OCI-LY7 (cell line): ENCODE data around the gene FGF3. TPM values are rescaled to one million over a fixed set of nuclear protein-coding genes. Genes with fewer than 3 reads are reported as not detected.

Source experiments
- BruUV-seq: library from RNA; stranded (reverse); fragments of 400-500 nt; replicated peaks from 2 replicates; lab custom pipeline; 2021; lab: Mats Ljungman, UMichigan
- CTCF ChIA-PET: fragments of 300-600 bp; sonication (Branson Sonifier 250); formaldehyde crosslinking; loops from one replicate; lab custom pipeline; 2022; ENCODE audit warnings: antibody characterized with exemption; ENCODE audit not compliant: unreplicated experiment; lab: Charles Lee
- POLR2A ChIA-PET: fragments of 300-600 bp; sonication (Branson Sonifier 250); formaldehyde crosslinking; loops from one replicate; lab custom pipeline; 2022; ENCODE audit warnings: antibody characterized with exemption; lab: Charles Lee
- DNase-seq: peaks from one replicate; pipeline ENCODE4 v3.0.0-alpha.2; 2015; ENCODE audit warnings: low spot score
- H2AFZ ChIP-seq: fragments of 200-600 bp; sonication (generic), shearing (Covaris generic); 2 replicates; pipeline ENCODE4 v1.6.1; 2014; ENCODE audit warnings: mild to moderate bottlenecking, antibody characterized with exemption, low read length, moderate library complexity
- H3K27ac ChIP-seq: fragments of 200-600 bp; sonication (generic); 2 replicates; pipeline ENCODE4 v1.5.1; 2014; ENCODE audit warnings: mixed run types, low read depth, mild to moderate bottlenecking, moderate library complexity, low read length, inconsistent platforms; ENCODE audit not compliant: poor library complexity, severe bottlenecking
- H3K36me3 ChIP-seq: fragments of 200-600 bp; sonication (generic); 2 replicates; pipeline ENCODE4 v1.6.1; 2014; ENCODE audit warnings: mild to moderate bottlenecking, antibody characterized with exemption, low read length, moderate library complexity, mixed read lengths; ENCODE audit not compliant: insufficient read depth
- H3K4me1 ChIP-seq: fragments of 200-600 bp; sonication (generic); 2 replicates; pipeline ENCODE4 v1.5.1; 2014; ENCODE audit warnings: mild to moderate bottlenecking, low read length; ENCODE audit not compliant: insufficient read depth, poor library complexity, severe bottlenecking
- H3K4me2 ChIP-seq: fragments of 200-600 bp; sonication (generic); 2 replicates; pipeline ENCODE4 v1.6.1; 2014; ENCODE audit warnings: mild to moderate bottlenecking, low read length
- H3K4me3 ChIP-seq: fragments of 200-600 bp; sonication (generic); 2 replicates; pipeline ENCODE4 v1.5.1; 2014; ENCODE audit warnings: mild to moderate bottlenecking, low read depth, low read length; ENCODE audit not compliant: poor library complexity, severe bottlenecking
- H3K79me2 ChIP-seq: fragments of 200-600 bp; sonication (generic); 2 replicates; pipeline ENCODE4 v1.6.1; 2016; ENCODE audit warnings: low read depth, mild to moderate bottlenecking, low read length, moderate library complexity, mixed read lengths; ENCODE audit not compliant: insufficient read depth
- H3K9me2 ChIP-seq: fragments of 200-600 bp; sonication (generic); 2 replicates; pipeline ENCODE4 v1.6.1; 2016; ENCODE audit warnings: mild to moderate bottlenecking, low read length, mixed read lengths; ENCODE audit not compliant: insufficient read depth
- H3K9me3 ChIP-seq: fragments of 200-600 bp; sonication (generic); 2 replicates; pipeline ENCODE4 v1.6.1; 2014; ENCODE audit warnings: mild to moderate bottlenecking, mixed run types, low read length, mixed read lengths
- H4K20me1 ChIP-seq: fragments of 200-600 bp; sonication (generic); 2 replicates; pipeline ENCODE4 v1.6.1; 2014; ENCODE audit warnings: mild to moderate bottlenecking, antibody characterized with exemption, low read length, moderate library complexity, mixed read lengths; ENCODE audit not compliant: insufficient read depth
- EZH2phosphoT487 ChIP-seq: fragments of 200-600 bp; sonication (generic); IDR thresholded peaks from 2 replicates; pipeline ENCODE4 v1.6.1; 2018; ENCODE audit warnings: low read depth, borderline replicate concordance, mild to moderate bottlenecking, mixed run types, antibody characterized with exemption, low read length, moderate library complexity, mixed read lengths
- intact Hi-C: fragments of 100-400 bp; cut with micrococcal nuclease; formaldehyde crosslinking; loops from one replicate; pipeline ENCODE4 v1.10.0; 2022; ENCODE audit not compliant: unreplicated experiment
- total RNA-seq, 2 experiments: library from RNA; depleted of rRNA in 1 of 2; stranded (reverse); fragments of >200 nt in 1 of 2; shearing (Covaris generic) in 1 of 2; gene quantifications; 2 replicates each; pipeline ENCODE4 v1.2.3, GENCODE V29; 2014 to 2022
- TF ChIP-seq, protein P1 (sequence below): fragments of 200-600 bp; sonication (generic); conservative IDR thresholded peaks from 2 replicates; pipeline ENCODE4 v1.5.1; 2014; ENCODE audit warnings: mild to moderate bottlenecking, antibody characterized with exemption, low read length, moderate library complexity, mixed read lengths

Gene FGF3
- total RNA-seq, 2 experiments from 2014 or later, result not detected

DNA sequence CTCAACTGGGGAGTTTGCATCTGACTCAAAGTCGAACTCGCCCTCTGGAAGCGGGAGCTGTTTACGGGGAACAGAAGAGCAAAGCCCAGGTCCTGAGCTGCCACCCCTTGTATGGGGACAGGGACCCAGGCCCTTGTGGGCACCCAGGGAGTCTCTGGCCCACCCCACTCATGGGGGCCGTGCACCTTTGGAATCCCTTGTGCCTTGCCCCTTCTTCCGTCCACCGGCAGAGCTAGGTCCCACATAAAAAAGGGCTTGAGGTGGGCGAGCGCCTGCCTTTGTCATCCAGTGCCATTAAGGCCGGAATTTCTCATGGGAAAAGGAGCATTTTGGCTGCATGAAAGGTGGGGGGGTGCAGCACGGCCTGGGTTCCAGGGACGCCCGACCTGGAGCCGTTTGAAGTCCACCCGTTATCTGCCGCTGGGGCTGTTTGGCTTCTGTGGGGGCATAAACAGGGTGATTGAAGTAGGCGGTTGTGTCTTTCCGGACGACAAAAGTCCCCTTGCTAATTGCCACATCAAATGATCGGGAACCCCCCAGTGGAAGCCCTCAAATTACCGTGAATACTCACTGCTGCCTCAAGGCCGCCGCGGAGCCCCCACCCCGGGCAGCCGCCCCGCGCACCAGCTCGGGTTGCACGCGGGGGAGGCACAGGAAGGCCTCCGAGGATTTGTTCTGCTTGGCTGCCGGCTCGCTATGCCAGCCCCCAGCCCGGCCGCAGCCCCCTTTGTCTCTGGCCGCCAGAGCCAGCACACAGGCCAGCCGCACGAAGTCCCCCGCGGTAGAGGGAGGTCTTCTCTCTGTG lies 49.0 kb upstream of the FGF3 start:
- no peak for TF ChIP-seq EZH2phosphoT487
- TF ChIP-seq, protein P1, sequence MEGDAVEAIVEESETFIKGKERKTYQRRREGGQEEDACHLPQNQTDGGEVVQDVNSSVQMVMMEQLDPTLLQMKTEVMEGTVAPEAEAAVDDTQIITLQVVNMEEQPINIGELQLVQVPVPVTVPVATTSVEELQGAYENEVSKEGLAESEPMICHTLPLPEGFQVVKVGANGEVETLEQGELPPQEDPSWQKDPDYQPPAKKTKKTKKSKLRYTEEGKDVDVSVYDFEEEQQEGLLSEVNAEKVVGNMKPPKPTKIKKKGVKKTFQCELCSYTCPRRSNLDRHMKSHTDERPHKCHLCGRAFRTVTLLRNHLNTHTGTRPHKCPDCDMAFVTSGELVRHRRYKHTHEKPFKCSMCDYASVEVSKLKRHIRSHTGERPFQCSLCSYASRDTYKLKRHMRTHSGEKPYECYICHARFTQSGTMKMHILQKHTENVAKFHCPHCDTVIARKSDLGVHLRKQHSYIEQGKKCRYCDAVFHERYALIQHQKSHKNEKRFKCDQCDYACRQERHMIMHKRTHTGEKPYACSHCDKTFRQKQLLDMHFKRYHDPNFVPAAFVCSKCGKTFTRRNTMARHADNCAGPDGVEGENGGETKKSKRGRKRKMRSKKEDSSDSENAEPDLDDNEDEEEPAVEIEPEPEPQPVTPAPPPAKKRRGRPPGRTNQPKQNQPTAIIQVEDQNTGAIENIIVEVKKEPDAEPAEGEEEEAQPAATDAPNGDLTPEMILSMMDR, result no peak
- Histone ChIP-seq H4K20me1 (no peaks in the 10 kb centered on the region), H2AFZ (no peak overlapping the region), H3K4me1 (no peaks in the 10 kb centered on the region), H3K79me2 (no peaks in the 10 kb centered on the region), H3K4me2 (no peak overlapping the region), H3K27ac (no peak overlapping the region), H3K9me2 (no peaks in the 10 kb centered on the region), H3K9me3 (no peaks in the 10 kb centered on the region), H3K4me3 (no peak overlapping the region), H3K36me3 (no peaks in the 10 kb centered on the region)
- no TSS peak for BruUV-seq
- ChIA-PET CTCF (no interaction called here), POLR2A (no interaction called here)
- intact Hi-C loops, result no loop called here
- DNase-seq, result no peak

DNA sequence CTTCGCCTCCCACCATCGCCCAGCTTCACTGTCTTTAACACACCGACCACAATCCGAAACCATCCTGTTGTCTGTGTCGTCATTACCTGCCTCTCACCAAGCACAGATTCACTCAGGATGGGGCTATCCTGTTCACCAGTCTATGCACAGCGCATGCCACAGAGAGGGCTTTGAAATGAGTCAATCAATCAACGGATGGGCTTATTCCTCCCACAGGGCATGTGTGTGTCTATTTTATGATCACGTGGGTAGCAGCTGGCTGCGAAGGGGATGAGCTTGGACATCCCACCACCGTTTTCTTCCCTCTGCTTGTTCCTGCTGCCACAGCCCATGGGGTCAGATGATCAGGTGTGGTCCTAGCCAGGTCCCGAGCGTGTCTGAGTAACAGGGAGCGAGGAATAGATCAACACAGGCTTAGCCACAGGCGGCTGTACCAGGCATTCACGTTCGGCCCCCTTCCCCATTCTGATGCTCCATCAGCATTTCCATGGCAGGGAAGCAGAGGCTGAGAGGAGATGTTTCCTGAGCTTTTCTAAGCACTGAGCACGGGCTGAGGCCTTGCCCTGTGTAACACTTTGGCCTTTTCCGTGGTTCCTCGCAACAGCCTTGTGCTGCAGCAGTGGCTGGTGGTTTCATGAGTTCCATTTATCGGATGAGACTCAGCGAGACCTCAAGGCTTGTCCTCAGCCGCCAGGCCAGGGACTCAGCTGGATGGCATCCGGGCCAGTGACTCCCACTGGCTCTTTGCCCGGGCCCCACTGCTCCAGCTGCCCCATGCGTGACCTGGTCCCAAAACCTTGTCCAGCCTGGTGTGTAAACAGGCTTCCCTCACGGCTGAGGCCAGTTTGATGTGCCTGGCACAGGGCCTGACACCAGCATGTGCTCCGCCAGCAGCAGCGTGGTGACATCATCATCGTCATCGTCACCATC lies 48.1 kb upstream of the FGF3 start:
- no peaks in the 10 kb centered on the region for H4K20me1 ChIP-seq
- no peaks in the 10 kb centered on the region for H3K79me2 ChIP-seq
- TF ChIP-seq EZH2phosphoT487, result no peak
- TF ChIP-seq, protein P1, result no peak
- no peaks in the 10 kb centered on the region for H3K9me2 ChIP-seq
- no peak overlapping the region for H3K27ac ChIP-seq
- H3K4me3 ChIP-seq, result no peak overlapping the region
- BruUV-seq, result no TSS peak
- POLR2A ChIA-PET, result no interaction called here
- intact Hi-C loops, result no loop called here
- H3K9me3 ChIP-seq, result no peaks in the 10 kb centered on the region
- no peaks in the 10 kb centered on the region for H3K4me1 ChIP-seq
- H3K36me3 ChIP-seq, result no peaks in the 10 kb centered on the region
- CTCF ChIA-PET, result no interaction called here
- no peak for DNase-seq
- no peak overlapping the region for H3K4me2 ChIP-seq
- no peak overlapping the region for H2AFZ ChIP-seq
